HepG2 (cell line): ENCODE data around the gene PRKAR1B. TPM values are rescaled to one million over a fixed set of nuclear protein-coding genes. Genes with fewer than 3 reads are reported as not detected.

Source experiments
- ATAC-seq: fragments of 200-7000 bp; cut with Tn5 transposase; 3 replicates; pipeline ENCODE4 v1.9.1; 2020; ENCODE audit warnings: mild to moderate bottlenecking, moderate library complexity
- BruUV-seq: library from RNA; stranded (reverse); fragments of 400-500 nt; replicated peaks from 2 replicates; lab custom pipeline; 2021; lab: Mats Ljungman, UMichigan
- CTCF ChIA-PET: fragments of 300-600 bp; formaldehyde crosslinking; extraction: SDS; loops from one replicate; lab custom pipeline; 2021; ENCODE audit warnings: low total read pairs, inconsistent platforms, low intra/inter-chr PET ratio; lab: Yijun Ruan, JAX
- POLR2A ChIA-PET: fragments of 350-600 bp; sonication (Branson Sonifier 250); formaldehyde crosslinking; loops from one replicate; lab custom pipeline; 2020; ENCODE audit warnings: antibody characterized with exemption, inconsistent platforms; lab: Yijun Ruan, JAX
- DNase-seq: peaks from one replicate; pipeline ENCODE4 v3.0.0-alpha.2; 2015; ENCODE audit warnings: low spot score
- FAIRE-seq: peaks from 3 replicates; lab custom pipeline; 2011; peaks lifted over from hg19 to GRCh38; lab: Jason Lieb, UNC
- H2AFZ ChIP-seq: one replicate; pipeline ENCODE4 v1.6.1; 2011; ENCODE audit warnings: low read length, inconsistent platforms
- H3K27ac ChIP-seq: fragments of 300-600 bp; 3 replicates; pipeline ENCODE4 v1.8.0; 2011; ENCODE audit warnings: mixed run types, mild to moderate bottlenecking, mixed read lengths, low read length, inconsistent platforms; ENCODE audit not compliant: insufficient read depth; ENCODE audit errors: extremely low read length
- H3K27me3 ChIP-seq, 2 experiments: fragments of 200-600 bp in 1 of 2; 2 replicates in 1 of 2; 3 replicates in 1 of 2; pipeline versions ENCODE4 v1.6.0 to v1.8.0; 2011; ENCODE audit warnings: low read length in 2 of 2, mild to moderate bottlenecking in 2 of 2, moderate library complexity in 2 of 2, inconsistent platforms in 1 of 2; ENCODE audit not compliant: insufficient read depth in 2 of 2, control insufficient read depth in 1 of 2
- H3K36me3 ChIP-seq, 2 experiments: fragments of 200-600 bp in 1 of 2; replicated peaks in 1 of 2; 2 replicates in 1 of 2; 3 replicates in 1 of 2; pipeline versions ENCODE4 v1.5.1 to v1.8.0; 2011; ENCODE audit warnings: low read length in 2 of 2, inconsistent platforms in 1 of 2; ENCODE audit not compliant: insufficient read depth in 2 of 2, control insufficient read depth in 1 of 2
- H3K4me1 ChIP-seq: 2 replicates; pipeline ENCODE4 v1.5.1; 2012; ENCODE audit warnings: low read length, inconsistent platforms; ENCODE audit not compliant: insufficient read depth
- H3K4me2 ChIP-seq: 2 replicates; pipeline ENCODE4 v1.6.0; 2011; ENCODE audit warnings: low read depth, low read length, inconsistent platforms
- H3K4me3 ChIP-seq, 3 experiments: fragments of 200-600 bp in 1 of 3; sonication (generic), shearing (Covaris generic) in 1 of 3; replicated peaks in 1 of 3; 2 replicates each; pipeline ENCODE4 v1.5.1; 2011 to 2016; ENCODE audit warnings: low read length in 3 of 3, inconsistent platforms in 2 of 3, low read depth in 2 of 3, mild to moderate bottlenecking in 2 of 3, control low read depth in 1 of 3, mixed read lengths in 1 of 3; ENCODE audit not compliant: insufficient read depth in 1 of 3
- H3K79me2 ChIP-seq: one replicate; pipeline ENCODE4 v1.6.1; 2011; ENCODE audit warnings: low read length, inconsistent platforms; ENCODE audit not compliant: insufficient read depth
- H3K9ac ChIP-seq: 2 replicates; pipeline ENCODE4 v1.6.0; 2011; ENCODE audit warnings: mild to moderate bottlenecking, low read depth, low read length, inconsistent platforms; ENCODE audit not compliant: insufficient read depth
- H3K9me3 ChIP-seq: 2 replicates; pipeline ENCODE4 v1.5.1; 2012; ENCODE audit warnings: mild to moderate bottlenecking, low read length
- H4K20me1 ChIP-seq: 2 replicates; pipeline ENCODE4 v1.6.0; 2011; ENCODE audit warnings: inconsistent platforms, mild to moderate bottlenecking, low read length, moderate library complexity; ENCODE audit not compliant: insufficient read depth
- HNRNPL ChIP-seq: fragments of 200-400 bp; formaldehyde crosslinking; IDR thresholded peaks from 2 replicates; pipeline ENCODE4 v1.6.1; 2017; ENCODE audit warnings: mild to moderate bottlenecking, low read depth, low read length
- ZNF354B ChIP-seq: sonication (generic); formaldehyde crosslinking; IDR thresholded peaks from 2 replicates; pipeline ENCODE4 v1.8.0; 2022; ENCODE audit warnings: mild to moderate bottlenecking, missing genetic modification reagents
- ZNF768 ChIP-seq: sonication (generic); formaldehyde crosslinking; IDR thresholded peaks from 2 replicates; pipeline ENCODE4 v1.4.0; 2020; ENCODE audit warnings: missing genetic modification reagents
- WGBS: methylation state at CpG from one replicate; pipeline ENCODE4 v1.1.6; 2017; ENCODE audit warnings: low lambda C conversion rate; 5-methylcytosine and 5-hydroxymethylcytosine counted together
- in situ Hi-C: cut with HindIII; loops from 2 replicates; pipeline ENCODE4 v1.10.0; 2017; ENCODE audit warnings: low pct_unique_long_range_greater_than_20kb; ENCODE audit not compliant: extremely low pct_ligation_motif_present
- intact Hi-C: fragments of 100-400 bp; cut with micrococcal nuclease; formaldehyde crosslinking; loops from one replicate; pipeline ENCODE4 v1.10.0; 2022; ENCODE audit not compliant: unreplicated experiment
- polyA plus RNA-seq, 8 experiments: library from polyadenylated mRNA; depleted of rRNA in 3 of 8; stranded (reverse) in 7 of 8; unstranded in 1 of 8; fragments of >200 nt; fragmentation: Illumina TruSeq in 4 of 8; extraction: Trizol in 4 of 8; gene quantifications; 2 replicates each; pipeline versions ENCODE4 v1.2.1 to v1.2.3, GENCODE V29; 2011 to 2016; ENCODE audit warnings: low read depth in 4 of 8, missing spikeins in 1 of 8, mixed read lengths in 1 of 8; ENCODE audit not compliant: insufficient read depth in 1 of 8
- total RNA-seq, 5 experiments: library from RNA; depleted of rRNA; stranded (reverse); fragments of >200 nt; fragmentation: Illumina TruSeq; extraction: Trizol; gene quantifications; 2 replicates each; pipeline ENCODE4 v1.2.3, GENCODE V29; 2016; ENCODE audit warnings: low read depth in 1 of 5
- TF ChIP-seq, protein P1 (sequence below): sonication (generic); formaldehyde crosslinking; IDR thresholded peaks from 2 replicates; pipeline ENCODE4 v1.4.0; 2020; ENCODE audit warnings: mild to moderate bottlenecking, missing genetic modification reagents
- TF ChIP-seq, protein P2 (sequence below): sonication (generic); formaldehyde crosslinking; IDR thresholded peaks from 2 replicates; pipeline ENCODE4 v1.4.0; 2020; ENCODE audit warnings: missing genetic modification reagents

PRKAR1B gene
- total and polyA plus RNA-seq, 2 of the 13 experiments (the other 11 are each of a cell fraction or from before 2014, with no cell fraction given): 7.9 to 28.2 TPM

DNA sequence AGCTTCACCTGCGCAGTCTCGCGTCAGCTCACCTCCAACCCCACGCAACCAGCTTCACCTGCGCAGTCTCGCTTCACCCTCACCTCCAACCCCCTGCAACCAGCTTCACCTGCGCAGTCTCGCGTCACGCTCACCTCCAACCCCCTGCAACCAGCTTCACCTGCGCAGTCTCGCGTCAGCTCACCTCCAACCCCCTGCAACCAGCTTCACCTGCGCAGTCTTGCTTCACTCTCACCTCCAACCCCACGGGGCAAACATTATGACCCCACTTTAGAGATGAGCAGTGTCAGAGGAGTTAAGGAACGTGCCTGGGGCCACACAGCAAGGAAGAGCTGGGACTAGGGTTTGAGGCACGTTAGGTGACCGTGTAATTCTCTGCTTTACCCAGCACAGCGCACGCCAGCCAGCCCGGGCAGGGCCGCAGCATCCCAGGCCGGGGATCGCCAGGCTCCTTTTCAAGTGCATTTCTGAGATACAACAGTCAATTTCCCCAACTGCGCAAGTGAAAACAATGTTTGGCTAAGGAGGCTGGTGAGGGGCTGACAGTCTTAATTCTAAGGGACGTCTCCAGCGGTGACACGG is 184.9 kb downstream of the PRKAR1B start:
- Histone ChIP-seq H3K9me3 (no peaks in the 10 kb centered on the region), H3K4me2 (peak overlapping the region; percentile 55), H3K36me3 (no peaks in the 10 kb centered on the region), H2AFZ (no peak overlapping the region), H3K27ac (no peak overlapping the region), H3K4me1 (peaks cover 57% of the 10 kb centered on the region), H3K4me3 (peak overlapping the region in 1 of 3 experiments; percentile 9; a peak in 1 of 6 replicates), H4K20me1 (no peaks in the 10 kb centered on the region), H3K27me3 (no peaks in the 10 kb centered on the region; a peak in 1 of 5 replicates), H3K9ac (no peak overlapping the region), H3K79me2 (no peaks in the 10 kb centered on the region)
- ATAC-seq: no peak
- intact Hi-C loops: no loop called here
- POLR2A ChIA-PET: interaction anchor here (1.3 to 1.9 kb wide), 2 partner anchors 11 to 169 kb away, joined by 9 to 12 read pairs; no protein-coding TSS in a partner anchor
- WGBS: 90% methylated on average over 25 of the region's 28 CpGs
- in situ Hi-C loops: no loop called here
- BruUV-seq: no TSS peak
- no peak for DNase-seq
- CTCF ChIA-PET: no interaction called here
- TF ChIP-seq HNRNPL: no peak
- TF ChIP-seq ZNF354B (CRISPR knock-in tag): no peak
- peak; percentile 90 for TF ChIP-seq ZNF768 (CRISPR knock-in tag)
- TF ChIP-seq, protein P1, sequence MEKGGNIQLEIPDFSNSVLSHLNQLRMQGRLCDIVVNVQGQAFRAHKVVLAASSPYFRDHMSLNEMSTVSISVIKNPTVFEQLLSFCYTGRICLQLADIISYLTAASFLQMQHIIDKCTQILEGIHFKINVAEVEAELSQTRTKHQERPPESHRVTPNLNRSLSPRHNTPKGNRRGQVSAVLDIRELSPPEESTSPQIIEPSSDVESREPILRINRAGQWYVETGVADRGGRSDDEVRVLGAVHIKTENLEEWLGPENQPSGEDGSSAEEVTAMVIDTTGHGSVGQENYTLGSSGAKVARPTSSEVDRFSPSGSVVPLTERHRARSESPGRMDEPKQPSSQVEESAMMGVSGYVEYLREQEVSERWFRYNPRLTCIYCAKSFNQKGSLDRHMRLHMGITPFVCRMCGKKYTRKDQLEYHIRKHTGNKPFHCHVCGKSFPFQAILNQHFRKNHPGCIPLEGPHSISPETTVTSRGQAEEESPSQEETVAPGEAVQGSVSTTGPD (CRISPR knock-in tag): no peak
- FAIRE-seq: no peak

DNA sequence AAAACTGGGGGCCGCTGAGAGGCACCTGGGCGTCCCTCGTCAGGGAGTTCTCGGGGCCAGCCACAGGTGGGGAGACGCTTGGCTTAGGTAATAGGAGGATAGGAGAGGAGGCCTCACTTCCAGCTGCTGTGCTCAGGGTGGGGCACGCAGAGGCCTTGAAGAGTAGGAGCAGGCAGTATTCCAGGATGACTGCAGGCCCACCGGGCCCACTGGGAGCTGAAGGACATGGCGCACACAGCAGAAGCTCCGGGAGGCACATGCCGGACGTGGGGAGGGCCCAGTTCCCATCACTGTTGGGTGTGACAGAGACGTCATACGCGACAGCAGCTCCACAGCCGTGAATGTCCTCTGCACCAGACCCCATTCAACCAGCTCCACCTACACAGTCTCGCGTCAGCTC is 185.4 kb downstream of the PRKAR1B start:
- POLR2A ChIA-PET: interaction anchor here (1.9 kb wide), 1 partner anchor 169 kb away, joined by 9 read pairs; no protein-coding TSS in a partner anchor
- 90% methylated on average over 15 of the region's 17 CpGs for WGBS
- CTCF ChIA-PET: no interaction called here
- peaks cover 57% of the 10 kb centered on the region for H3K4me1 ChIP-seq
- BruUV-seq: no TSS peak
- TF ChIP-seq, protein P2, sequence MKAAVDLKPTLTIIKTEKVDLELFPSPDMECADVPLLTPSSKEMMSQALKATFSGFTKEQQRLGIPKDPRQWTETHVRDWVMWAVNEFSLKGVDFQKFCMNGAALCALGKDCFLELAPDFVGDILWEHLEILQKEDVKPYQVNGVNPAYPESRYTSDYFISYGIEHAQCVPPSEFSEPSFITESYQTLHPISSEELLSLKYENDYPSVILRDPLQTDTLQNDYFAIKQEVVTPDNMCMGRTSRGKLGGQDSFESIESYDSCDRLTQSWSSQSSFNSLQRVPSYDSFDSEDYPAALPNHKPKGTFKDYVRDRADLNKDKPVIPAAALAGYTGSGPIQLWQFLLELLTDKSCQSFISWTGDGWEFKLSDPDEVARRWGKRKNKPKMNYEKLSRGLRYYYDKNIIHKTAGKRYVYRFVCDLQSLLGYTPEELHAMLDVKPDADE: no peak
- H4K20me1 ChIP-seq: no peaks in the 10 kb centered on the region
- no peaks in the 10 kb centered on the region for H3K79me2 ChIP-seq
- no peak for DNase-seq
- in situ Hi-C loops (no loop called here), intact Hi-C loops (no loop called here)
- no peaks in the 10 kb centered on the region for H3K9me3 ChIP-seq
- H3K4me2 ChIP-seq: no peak overlapping the region
- FAIRE-seq: no peak
- H3K36me3 ChIP-seq: no peaks in the 10 kb centered on the region
- no peak for ATAC-seq
- H3K4me3 ChIP-seq: no peak overlapping the region
- H3K27me3 ChIP-seq: no peaks in the 10 kb centered on the region; a peak in 1 of 5 replicates
- no peak overlapping the region for H3K9ac ChIP-seq
- H2AFZ ChIP-seq: no peak overlapping the region
- H3K27ac ChIP-seq: no peak overlapping the region
